Stimulated activated naive CD8-positive, alpha-beta T cell treated with anti-CD3 and anti-CD28 coated beads, Interleukin-15, amount 100 ng/mL, for 72 hours (primary cell): Measurements from ENCODE around the gene ST6GALNAC6.

Experiments used
- ATAC-seq: fragments of 150-1000 bp; cut with Tn5 transposase; 2 replicates; pipeline ENCODE4 v1.10.0; 2021; ENCODE audit warnings: mild to moderate bottlenecking, moderate library complexity
- DNase-seq, 2 donors: peaks; one replicate each; pipeline ENCODE4 v3.0.0; 2021 to 2022
- H3K27ac Mint-ChIP-seq, 2 donors: one replicate each; pipeline ENCODE4 v1.8.0; 2022; ENCODE audit warnings: mild to moderate bottlenecking in 2 of 2, mixed read lengths in 2 of 2, moderate library complexity in 2 of 2
- H3K27me3 Mint-ChIP-seq: one replicate; pipeline ENCODE4 v1.8.0; 2022; ENCODE audit warnings: mixed read lengths
- H3K4me1 Mint-ChIP-seq: one replicate; pipeline ENCODE4 v1.8.0; 2022; ENCODE audit warnings: mild to moderate bottlenecking, mixed read lengths
- H3K4me3 Mint-ChIP-seq, 2 donors: one replicate each; pipeline ENCODE4 v1.8.0; 2022; ENCODE audit warnings: mild to moderate bottlenecking in 2 of 2, mixed read lengths in 2 of 2, moderate library complexity in 1 of 2
- H3K9me3 Mint-ChIP-seq, 2 donors: one replicate each; pipeline ENCODE4 v1.8.0; 2022; ENCODE audit warnings: mixed read lengths in 2 of 2

ST6GALNAC6 gene

GRCh38 chr9:127835991-127836516 is 63.3 kb downstream of the ST6GALNAC6 start:
- no peaks in the 10 kb centered on the region for H3K27me3 Mint-ChIP-seq
- DNase-seq (no peak), ATAC-seq (peak; percentile 64)
- no peak overlapping the region for H3K27ac Mint-ChIP-seq
- H3K4me1 Mint-ChIP-seq = peaks cover 31% of the 10 kb centered on the region
- H3K4me3 Mint-ChIP-seq = no peak overlapping the region
- no peaks in the 10 kb centered on the region for H3K9me3 Mint-ChIP-seq
